ENCODE results near the gene NFU1.

The NFU1 gene

GRCh38 chr2:69381337-69381737 is 55.9 kb downstream of the NFU1 start:
- H3K4me2 ChIP-seq, result peak overlapping the region; percentile 59 to 94 (median 70)
- peak overlapping the region in 7 of 11 experiments; percentile 18 to 69 (median 39); a peak in 11 of 22 replicates for H3K9ac ChIP-seq
- no peaks in the 10 kb centered on the region for H3K27me3 ChIP-seq
- H3K27ac ChIP-seq, result peak overlapping the region in 10 of 11 experiments; percentile 46 to 82 (median 62); a peak in 18 of 22 replicates
- no peak overlapping the region; a peak in 1 of 20 replicates for H3K4me3 ChIP-seq
- H3K9me3 ChIP-seq (replicated peaks in 1 of 11), result peaks cover 0 to 19% (median 13%) of the 10 kb centered on the region in 11 experiments; a peak in 16 of 22 replicates
- TF ChIP-seq Cebpa-rat (IDR thresholded peaks at IDR 0.05), result no peak; a peak in 1 of 22 replicates
- H3K36me3 ChIP-seq, result peaks cover 15 to 52% (median 30%) of the 10 kb centered on the region in 11 experiments; a peak in 21 of 22 replicates
- peaks cover 43 to 60% (median 56%) of the 10 kb centered on the region in 10 experiments for H3K4me1 ChIP-seq
- peaks cover 2 to 93% (median 23%) of the 10 kb centered on the region in 11 experiments; a peak in 14 of 22 replicates for H4K20me1 ChIP-seq

GRCh38 chr2:69380072-69380917 is 56.9 kb downstream of the NFU1 start:
- no peak overlapping the region for H3K4me3 ChIP-seq
- no peak for TF ChIP-seq Cebpa-rat (IDR thresholded peaks at IDR 0.05)
- H3K4me1 ChIP-seq, result peaks cover 38 to 53% (median 46%) of the 10 kb centered on the region in 10 experiments
- H3K27me3 ChIP-seq, result no peaks in the 10 kb centered on the region
- peaks cover 6 to 99% (median 30%) of the 10 kb centered on the region in 11 experiments; a peak in 17 of 22 replicates for H4K20me1 ChIP-seq
- H3K4me2 ChIP-seq, result peak overlapping the region; percentile 59 to 94 (median 70); a peak in 19 of 22 replicates
- H3K27ac ChIP-seq, result peak overlapping the region in 10 of 11 experiments; percentile 46 to 82 (median 62); a peak in 18 of 22 replicates
- peaks cover 0 to 19% (median 13%) of the 10 kb centered on the region in 11 experiments; a peak in 16 of 22 replicates for H3K9me3 ChIP-seq (replicated peaks in 1 of 11)
- peak overlapping the region in 5 of 11 experiments; percentile 30 to 69 (median 64); a peak in 8 of 22 replicates for H3K9ac ChIP-seq
- peaks cover 15 to 58% (median 34%) of the 10 kb centered on the region in 11 experiments; a peak in 21 of 22 replicates for H3K36me3 ChIP-seq

- H3K27ac ChIP-seq, result no peak overlapping the region
- H4K20me1 ChIP-seq, result peaks cover under 1 to 81% (median 29%) of the 10 kb centered on the region in 11 experiments; a peak in 16 of 22 replicates
- peaks cover 11 to 25% (median 14%) of the 10 kb centered on the region in 10 experiments for H3K4me1 ChIP-seq
Measured at GRCh38 chr2:69376403-69376802, 60.8 kb downstream of the NFU1 start.

GRCh38 chr2:69375494-69376353 is 61.5 kb downstream of the NFU1 start:
- Histone ChIP-seq H3K4me1 (peaks cover 5 to 18% (median 8%) of the 10 kb centered on the region in 10 experiments; a peak in 19 of 20 replicates), H3K9ac (no peak overlapping the region), H4K20me1 (peaks cover 0 to 77% (median 29%) of the 10 kb centered on the region in 11 experiments; a peak in 16 of 22 replicates), H3K9me3 (replicated peaks in 1 of 11) (peaks cover 0 to 19% (median 13%) of the 10 kb centered on the region in 11 experiments; a peak in 16 of 22 replicates), H3K4me2 (no peak overlapping the region), H3K27me3 (no peaks in the 10 kb centered on the region), H3K4me3 (no peak overlapping the region), H3K27ac (no peak overlapping the region), H3K36me3 (peaks cover 45 to 87% (median 70%) of the 10 kb centered on the region in 11 experiments)
- TF ChIP-seq Cebpa-rat (IDR thresholded peaks at IDR 0.05), result no peak

More at GRCh38 chr2:69376403-69376802, 60.8 kb downstream of the NFU1 start:
- Histone ChIP-seq H3K9me3 (replicated peaks in 1 of 11) (peaks cover 0 to 19% (median 13%) of the 10 kb centered on the region in 11 experiments; a peak in 16 of 22 replicates), H3K27me3 (no peaks in the 10 kb centered on the region), H3K4me2 (no peak overlapping the region), H3K4me3 (no peak overlapping the region), H3K9ac (no peak overlapping the region), H3K36me3 (peaks cover 38 to 80% (median 63%) of the 10 kb centered on the region in 11 experiments)
- no peak for TF ChIP-seq Cebpa-rat (IDR thresholded peaks at IDR 0.05)

GRCh38 chr2:69372767-69373166 is 64.5 kb downstream of the NFU1 start:
- no peak overlapping the region for H3K27ac ChIP-seq
- H3K9me3 ChIP-seq (replicated peaks in 1 of 11), result peaks cover 0 to 8% (median 6%) of the 10 kb centered on the region in 11 experiments; a peak in 16 of 22 replicates
- peaks cover 0 to 11% (median 0%) of the 10 kb centered on the region in 10 experiments; a peak in 2 of 20 replicates for H3K4me1 ChIP-seq
- no peak for TF ChIP-seq Cebpa-rat (IDR thresholded peaks at IDR 0.05)
- no peak overlapping the region for H3K4me2 ChIP-seq
- H3K9ac ChIP-seq, result no peak overlapping the region
- H3K36me3 ChIP-seq, result peaks cover 62 to 90% (median 78%) of the 10 kb centered on the region in 11 experiments
- H3K4me3 ChIP-seq, result no peak overlapping the region
- H4K20me1 ChIP-seq, result peaks cover 0 to 48% (median 29%) of the 10 kb centered on the region in 11 experiments; a peak in 16 of 22 replicates
- H3K27me3 ChIP-seq, result no peaks in the 10 kb centered on the region

GRCh38 chr2:69369802-69370201 is 67.4 kb downstream of the NFU1 start:
- no peak overlapping the region for H3K4me3 ChIP-seq
- TF ChIP-seq Cebpa-rat (IDR thresholded peaks at IDR 0.05), result no peak
- no peak overlapping the region for H3K9ac ChIP-seq
- peaks cover 0 to 18% (median 6%) of the 10 kb centered on the region in 11 experiments; a peak in 10 of 22 replicates for H4K20me1 ChIP-seq
- H3K4me2 ChIP-seq, result no peak overlapping the region
- H3K9me3 ChIP-seq (replicated peaks in 1 of 11), result no peaks in the 10 kb centered on the region
- peaks cover 83 to 100% (median 96%) of the 10 kb centered on the region in 11 experiments for H3K36me3 ChIP-seq
- no peaks in the 10 kb centered on the region for H3K27me3 ChIP-seq
- no peak overlapping the region for H3K27ac ChIP-seq
- peaks cover 0 to 11% (median 0%) of the 10 kb centered on the region in 10 experiments; a peak in 2 of 20 replicates for H3K4me1 ChIP-seq

GRCh38 chr2:69368588-69368987 is 68.6 kb downstream of the NFU1 start:
- Histone ChIP-seq H3K9me3 (replicated peaks in 1 of 11) (no peaks in the 10 kb centered on the region), H3K27ac (no peak overlapping the region), H3K9ac (no peak overlapping the region), H4K20me1 (peaks cover 0 to 8% (median 0%) of the 10 kb centered on the region in 11 experiments; a peak in 4 of 22 replicates), H3K4me3 (no peak overlapping the region), H3K36me3 (peaks cover 90 to 100% (median 98%) of the 10 kb centered on the region in 11 experiments), H3K4me2 (no peak overlapping the region), H3K27me3 (no peaks in the 10 kb centered on the region), H3K4me1 (peaks cover 0 to 11% (median 0%) of the 10 kb centered on the region in 10 experiments; a peak in 2 of 20 replicates)
- TF ChIP-seq Cebpa-rat (IDR thresholded peaks at IDR 0.05), result no peak

GRCh38 chr2:69359371-69359770 is 77.9 kb downstream of the NFU1 start:
- H3K9me3 ChIP-seq (replicated peaks in 1 of 11), result no peaks in the 10 kb centered on the region
- peaks cover 95 to 100% (median 99%) of the 10 kb centered on the region in 11 experiments for H3K36me3 ChIP-seq
- peaks cover 0 to 12% (median 0%) of the 10 kb centered on the region in 11 experiments; a peak in 5 of 22 replicates for H4K20me1 ChIP-seq
- no peak overlapping the region for H3K9ac ChIP-seq
- H3K4me2 ChIP-seq, result no peak overlapping the region
- no peak overlapping the region for H3K4me3 ChIP-seq
- H3K27ac ChIP-seq, result no peak overlapping the region
- no peak for TF ChIP-seq Cebpa-rat (IDR thresholded peaks at IDR 0.05)
- no peaks in the 10 kb centered on the region for H3K4me1 ChIP-seq
- no peaks in the 10 kb centered on the region for H3K27me3 ChIP-seq
